Measurements from ENCODE around the gene TUBGCP6. TPM values are rescaled to one million over a fixed set of nuclear protein-coding genes. Genes with fewer than 3 reads are reported as not detected.

Gene TUBGCP6
- polyA plus RNA-seq, 3 donors: 3.7 to 72.8 (median 4.3) TPM

GRCh38 chr22:50285568-50286229, 40.9 kb upstream of the TUBGCP6 start:
- peaks cover 0 to 2% (median 0%) of the 10 kb centered on the region in 3 donors for H3K27me3 Mint-ChIP-seq (ENCODE audit: low read depth in 3 of 3)
- H3K4me3 Mint-ChIP-seq: no peak overlapping the region
- no peaks in the 10 kb centered on the region for H3K9me3 ChIP-seq (replicated peaks in 1 of 2; ENCODE audit: control insufficient read depth in 1 of 2, insufficient read depth in 1 of 2, low read length in 2 of 2)
- DNase-seq: no peak
- H3K4me1 ChIP-seq (ENCODE audit: control insufficient read depth in 1 of 2, insufficient read depth in 2 of 2, low read length in 2 of 2): no peaks in the 10 kb centered on the region
- H3K9me3 Mint-ChIP-seq: no peaks in the 10 kb centered on the region
- no peak overlapping the region for H3K27ac ChIP-seq (ENCODE audit: low read depth in 1 of 2, low read length in 2 of 2)
- no peak for TF ChIP-seq CTCF (IDR thresholded peaks at IDR 0.05)
- H3K4me1 Mint-ChIP-seq: no peaks in the 10 kb centered on the region
- H3K4me2 ChIP-seq (replicated peaks; ENCODE audit: extremely low read depth, low read length, poor library complexity, severe bottlenecking): no peak overlapping the region
- H3K36me3 Mint-ChIP-seq: peaks cover 54 to 82% of the 10 kb centered on the region in 2 donors
- H3K27ac Mint-ChIP-seq: peak overlapping the region in 1 of 7 donors; percentile 26
- no peak overlapping the region for H2AFZ ChIP-seq (ENCODE audit: insufficient read depth, low read depth, low read length, poor library complexity, severe bottlenecking)
- H4K20me1 ChIP-seq (ENCODE audit: insufficient read depth, low read length): peaks cover 100% of the 10 kb centered on the region
- H3K79me2 ChIP-seq (ENCODE audit: insufficient read depth, low read length): peaks cover 50% of the 10 kb centered on the region
- peaks cover 94 to 98% of the 10 kb centered on the region in 2 donors for H3K36me3 ChIP-seq (replicated peaks in 1 of 2; ENCODE audit: control insufficient read depth in 1 of 2, insufficient read depth in 2 of 2, low read length in 2 of 2)
- H3K9ac ChIP-seq (ENCODE audit: insufficient read depth, low read length, poor library complexity, severe bottlenecking): no peak overlapping the region
- intact Hi-C loops (cut with micrococcal nuclease): no loop called here
- WGBS (ENCODE audit: insufficient coverage): 98% methylated on average over 27 of the region's 34 CpGs
- no peaks in the 10 kb centered on the region for H3K27me3 ChIP-seq (ENCODE audit: control insufficient read depth in 2 of 2, insufficient read depth in 2 of 2, low read length in 2 of 2)
- no peak overlapping the region for H3K4me3 ChIP-seq (replicated peaks in 1 of 3; ENCODE audit: low read depth in 2 of 3, low read length in 3 of 3)

GRCh38 chr22:50284479-50284878, 39.7 kb upstream of the TUBGCP6 start:
- Histone ChIP-seq H4K20me1 (ENCODE audit: insufficient read depth, low read length) (peaks cover 98% of the 10 kb centered on the region), H2AFZ (ENCODE audit: insufficient read depth, low read depth, low read length, poor library complexity, severe bottlenecking) (no peak overlapping the region), H3K27me3 (ENCODE audit: control insufficient read depth in 2 of 2, insufficient read depth in 2 of 2, low read length in 2 of 2) (no peaks in the 10 kb centered on the region), H3K4me1 (ENCODE audit: control insufficient read depth in 1 of 2, insufficient read depth in 2 of 2, low read length in 2 of 2) (no peaks in the 10 kb centered on the region), H3K4me2 (replicated peaks; ENCODE audit: extremely low read depth, low read length, poor library complexity, severe bottlenecking) (no peak overlapping the region), H3K36me3 (replicated peaks in 1 of 2; ENCODE audit: control insufficient read depth in 1 of 2, insufficient read depth in 2 of 2, low read length in 2 of 2) (peaks cover 92 to 97% of the 10 kb centered on the region in 2 donors), H3K27ac (ENCODE audit: low read depth in 1 of 2, low read length in 2 of 2) (no peak overlapping the region), H3K79me2 (ENCODE audit: insufficient read depth, low read length) (peaks cover 38% of the 10 kb centered on the region), H3K9ac (ENCODE audit: insufficient read depth, low read length, poor library complexity, severe bottlenecking) (no peak overlapping the region), H3K9me3 (replicated peaks in 1 of 2; ENCODE audit: control insufficient read depth in 1 of 2, insufficient read depth in 1 of 2, low read length in 2 of 2) (no peaks in the 10 kb centered on the region), H3K4me3 (replicated peaks in 1 of 3; ENCODE audit: low read depth in 2 of 3, low read length in 3 of 3) (no peak overlapping the region)
- no peak for TF ChIP-seq CTCF (IDR thresholded peaks at IDR 0.05)
- no peaks in the 10 kb centered on the region for H3K9me3 Mint-ChIP-seq
- H3K27ac Mint-ChIP-seq: peak overlapping the region in 1 of 7 donors; percentile 38
- H3K4me1 Mint-ChIP-seq: no peaks in the 10 kb centered on the region
- H3K4me3 Mint-ChIP-seq: no peak overlapping the region
- WGBS (ENCODE audit: insufficient coverage): 95% methylated on average over 11 of the region's 13 CpGs
- H3K36me3 Mint-ChIP-seq: peaks cover 50 to 82% of the 10 kb centered on the region in 2 donors
- H3K27me3 Mint-ChIP-seq (ENCODE audit: low read depth in 3 of 3): peaks cover 0 to 2% (median 0%) of the 10 kb centered on the region in 3 donors
- no peak for DNase-seq
- intact Hi-C loops (cut with micrococcal nuclease): no loop called here

Data from CD14-positive monocyte (primary cell).